ENCODE data around the gene RASL11A. TPM values are rescaled to one million over a fixed set of nuclear protein-coding genes. Genes with fewer than 3 reads are reported as not detected.

Gene RASL11A
- total and polyA plus RNA-seq, 2 of the 8 experiments (the other 6 are each of a cell fraction or from before 2014, with no cell fraction given) = 2.9 to 6.8 TPM

GRCh38 chr13:27293873-27294515 lies 23.4 kb downstream of the RASL11A start:
- Histone ChIP-seq H3K4ac (replicated peaks; ENCODE audit: insufficient read length, low read depth, low read length) (no peak overlapping the region), H2BK5ac (ENCODE audit: low read depth, low read length) (no peak overlapping the region), H2AFZ (ENCODE audit: low read length) (no peak overlapping the region), H2BK20ac (ENCODE audit: low read length) (no peak overlapping the region), H3K23me2 (ENCODE audit: low read depth, low read length) (no peaks in the 10 kb centered on the region), H3K56ac (replicated peaks; ENCODE audit: insufficient read length, low read depth, low read length) (no peak overlapping the region), H3K4me3 (ENCODE audit: extremely low read depth in 1 of 4, insufficient read depth in 2 of 4, low read depth in 3 of 4, low read length in 4 of 4) (no peak overlapping the region), H4K91ac (replicated peaks; ENCODE audit: insufficient read length, low read length) (no peak overlapping the region), H2AK5ac (ENCODE audit: low read depth, low read length) (no peak overlapping the region), H2BK15ac (ENCODE audit: low read length) (no peak overlapping the region), H3K9ac (replicated peaks in 1 of 4; ENCODE audit: extremely low read depth in 1 of 4, low read depth in 3 of 4, low read length in 3 of 4) (no peak overlapping the region), H4K20me1 (replicated peaks in 1 of 2; ENCODE audit: control insufficient read depth in 1 of 2, insufficient read depth in 2 of 2, low read length in 2 of 2) (no peaks in the 10 kb centered on the region), H2BK12ac (ENCODE audit: low read depth, low read length) (no peak overlapping the region; the same call in 1 of the 2 replicates), H3K4me1 (replicated peaks in 1 of 4; ENCODE audit: control insufficient read depth in 3 of 4, insufficient read depth in 4 of 4, low read length in 3 of 4) (no peaks in the 10 kb centered on the region), H3K79me1 (ENCODE audit: low read depth, low read length) (no peaks in the 10 kb centered on the region), H3K36me3 (ENCODE audit: control insufficient read depth in 2 of 4, insufficient read depth in 4 of 4, low read length in 3 of 4) (no peaks in the 10 kb centered on the region), H2BK120ac (replicated peaks; ENCODE audit: low read depth, low read length) (no peak overlapping the region), H3K9me3 (ENCODE audit: insufficient read depth in 2 of 2, low read depth in 1 of 2, low read length in 1 of 2) (no peaks in the 10 kb centered on the region), H4K8ac (ENCODE audit: extremely low read depth, insufficient read depth, low read length) (no peak overlapping the region), H3K18ac (ENCODE audit: extremely low read depth, low read length) (no peak overlapping the region), H3K23ac (ENCODE audit: insufficient read length) (no peak overlapping the region), H4K5ac (ENCODE audit: insufficient read length, low read depth, low read length) (no peak overlapping the region), H3K79me2 (ENCODE audit: control insufficient read depth in 1 of 2, insufficient read depth in 2 of 2, low read length in 2 of 2) (no peaks in the 10 kb centered on the region), H3K27ac (ENCODE audit: low read depth, low read length) (no peak overlapping the region), H3K14ac (ENCODE audit: insufficient read length) (no peak overlapping the region), H3K4me2 (ENCODE audit: insufficient read depth in 1 of 2, low read depth in 2 of 2, low read length in 2 of 2) (no peak overlapping the region), H3K27me3 (replicated peaks in 1 of 4; ENCODE audit: control insufficient read depth in 3 of 4, extremely low read depth in 1 of 4, insufficient read depth in 3 of 4, low read length in 3 of 4) (no peaks in the 10 kb centered on the region)
- POLR2A ChIA-PET (ENCODE audit: partially characterized antibody) = interaction anchor here (1.5 kb wide), 1 partner anchor 39 kb away, joined by 3 read pairs; no protein-coding TSS in a partner anchor
- CTCF ChIA-PET (ENCODE audit: partially characterized antibody) = interaction anchor here (0.6 to 2.1 kb wide), 3 partner anchors 13 to 347 kb away, joined by 3 to 7 read pairs (median 3); no protein-coding TSS in a partner anchor
- FAIRE-seq (no peak), DNase-seq (ENCODE audit: low read depth in 1 of 2, low spot score in 2 of 2) (no peak)
- WGBS, 2 experiments (ENCODE audit: extremely low coverage in 1 of 2, insufficient coverage in 1 of 2, insufficient read length in 1 of 2, insufficient replicate concordance in 2 of 2, low coverage in 1 of 2, low lambda C conversion rate in 2 of 2, missing lambda C conversion rate in 1 of 2) = 90% methylated on average over 4 of the region's 4 CpGs; no CpG with 5 or more reads in 1 of the 2 experiments
- TF ChIP-seq JUN (IDR thresholded peaks at IDR 0.05; ENCODE audit: low read depth, low read length) (no peak), ZNF274 (IDR thresholded peaks at IDR 0.05; ENCODE audit: borderline replicate concordance, extremely low read depth, low read length) (no peak), RBBP5 (IDR thresholded peaks at IDR 0.05; ENCODE audit: borderline replicate concordance, low read depth, low read length) (no peak), RNF2 (IDR thresholded peaks at IDR 0.05; ENCODE audit: borderline replicate concordance, low read depth, low read length, missing control alignments, poor library complexity, severe bottlenecking) (no peak), TBP (IDR thresholded peaks at IDR 0.05; ENCODE audit: low read depth, low read length) (no peak), POLR2AphosphoS5 (IDR thresholded peaks at IDR 0.05; ENCODE audit: low read depth, low read length) (no peak), CBX5 (IDR thresholded peaks at IDR 0.05; ENCODE audit: low read depth, low read length) (no peak), CHD2 (IDR thresholded peaks at IDR 0.05; ENCODE audit: low read length) (no peak), SP2 (IDR thresholded peaks at IDR 0.05; ENCODE audit: low read length) (no peak), FOSL1 (IDR thresholded peaks at IDR 0.05; ENCODE audit: insufficient read depth, low read depth, low read length) (no peak), CBX8 (IDR thresholded peaks at IDR 0.05; ENCODE audit: borderline replicate concordance, low read depth, low read length) (no peak), CHD1 (IDR thresholded peaks at IDR 0.05; ENCODE audit: low read depth, low read length) (no peak), SUZ12 (IDR thresholded peaks at IDR 0.05; ENCODE audit: low read length) (no peak), RXRA (IDR thresholded peaks at IDR 0.05; ENCODE audit: insufficient read depth, low read depth, low read length) (no peak)

All from H1 (cell line).